Activated T-helper 1 cell treated with Interleukin-2 at 50 U/mL for 16 hours (primary cell): ENCODE measurements around the gene SPATA46.

Source experiments
- DNase-seq: peaks from one replicate; pipeline ENCODE4 v3.0.0-alpha.2; 2020; ENCODE audit warnings: low read depth

SPATA46 gene

DNA sequence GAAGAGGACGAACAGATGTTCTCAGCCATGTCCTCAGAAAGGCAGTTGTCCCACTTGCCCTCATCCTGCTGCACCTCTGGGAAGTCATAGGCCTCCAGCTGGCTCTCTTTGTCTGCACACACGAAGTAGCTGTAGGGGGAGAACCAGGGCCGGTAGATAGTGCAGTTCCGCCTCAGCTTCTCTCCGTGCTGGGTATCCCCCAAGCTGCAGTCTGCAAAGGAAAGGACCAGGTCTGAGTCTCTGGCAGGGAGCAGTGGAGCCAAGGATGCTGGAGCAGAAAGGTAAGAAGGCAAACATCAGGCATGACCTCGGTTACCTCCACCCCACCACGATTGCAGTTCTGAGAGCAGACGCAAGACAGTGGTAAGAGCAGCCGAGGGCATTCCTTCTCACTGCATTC lies 2.2 kb downstream of the SPATA46 start:
- DNase-seq, result no peak

GRCh38 chr1:162373541-162374260 lies 3.0 kb downstream of the SPATA46 start:
- DNase-seq, result no peak

GRCh38 chr1:162373072-162373427 lies 3.6 kb downstream of the SPATA46 start:
- DNase-seq, result no peak

GRCh38 chr1:162372159-162373071 lies 4.2 kb downstream of the SPATA46 start:
- DNase-seq, result no peak

- DNase-seq, result no peak
These were observed 5.0 kb downstream of the SPATA46 start for GRCh38 chr1:162371611-162372010.

DNA sequence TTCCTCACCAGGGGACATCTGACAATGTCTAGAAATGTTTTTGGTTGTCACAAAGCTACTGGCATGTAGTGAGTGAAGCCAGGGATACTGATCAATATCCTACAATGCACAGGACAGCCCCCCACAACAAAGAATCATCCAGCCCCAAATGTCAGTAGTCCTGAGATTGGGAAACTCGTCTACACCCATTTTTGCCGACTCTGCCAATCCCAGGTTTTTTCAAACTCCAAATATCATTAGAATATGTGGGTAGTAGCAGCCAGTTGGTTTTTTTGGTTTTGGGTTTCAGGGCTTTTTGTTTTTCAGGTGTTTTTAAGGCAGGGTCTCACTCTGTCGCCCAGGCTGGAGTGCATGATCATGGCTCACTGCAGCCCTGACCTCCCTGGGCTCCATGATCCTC lies 5.9 kb downstream of the SPATA46 start:
- no peak for DNase-seq

DNA sequence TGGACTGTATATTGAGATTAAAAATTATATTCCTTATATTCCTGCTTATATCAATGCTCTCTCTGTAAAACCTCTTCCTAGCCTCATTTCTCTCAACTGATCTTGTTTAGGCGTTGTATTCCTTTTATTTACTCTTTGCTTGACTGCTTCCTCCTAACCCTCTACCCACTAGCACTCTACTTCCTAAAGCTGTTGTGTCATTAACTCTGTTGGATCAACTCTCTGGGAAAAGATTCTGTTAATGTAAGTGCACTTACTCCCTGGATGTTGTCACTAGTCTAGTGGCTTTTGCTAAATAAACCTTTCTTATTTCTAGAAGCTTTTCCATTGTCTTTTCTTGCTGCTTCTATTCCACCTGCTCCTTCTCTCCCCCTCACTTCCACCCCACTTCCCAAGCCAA lies 6.5 kb downstream of the SPATA46 start:
- DNase-seq, result no peak

DNA sequence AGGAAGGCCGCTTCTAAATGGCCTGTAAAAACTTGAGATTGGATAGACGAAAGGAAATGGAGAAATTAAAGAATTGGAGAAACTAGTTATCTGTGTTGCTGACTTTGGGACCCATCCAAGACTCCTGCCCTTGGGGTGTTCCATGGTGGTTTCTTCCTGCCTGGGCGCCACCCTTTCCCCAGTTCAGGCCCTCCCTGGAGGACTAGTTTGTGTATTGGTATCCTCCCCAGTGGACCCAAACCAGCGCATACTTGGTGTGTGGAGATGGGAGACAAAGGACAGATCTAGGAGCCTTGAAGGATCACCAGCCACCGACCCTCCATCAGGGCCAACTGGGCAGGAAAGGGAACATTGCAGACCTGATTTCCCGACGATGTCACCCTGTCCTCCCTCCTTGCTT lies 7.1 kb downstream of the SPATA46 start:
- no peak for DNase-seq

- DNase-seq, result no peak
These were observed 8.2 kb downstream of the SPATA46 start for GRCh38 chr1:162368451-162368850.

DNA sequence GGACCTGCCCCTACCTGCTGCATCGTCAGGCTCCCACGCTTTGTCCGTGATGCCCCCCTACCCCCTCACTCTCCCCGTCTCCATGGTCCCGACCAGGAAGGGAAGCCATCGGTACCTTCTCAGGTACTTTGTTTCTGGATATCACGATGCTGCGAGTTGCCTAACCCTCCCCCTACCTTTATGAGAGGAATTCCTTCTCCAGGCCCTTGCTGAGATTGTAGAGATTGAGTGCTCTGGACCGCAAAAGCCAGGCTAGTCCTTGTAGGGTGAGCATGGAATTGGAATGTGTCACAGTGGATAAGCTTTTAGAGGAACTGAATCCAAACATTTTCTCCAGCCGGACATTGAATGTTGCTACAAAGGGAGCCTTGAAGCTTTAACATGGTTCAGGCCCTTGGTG lies 8.9 kb downstream of the SPATA46 start:
- no peak for DNase-seq

GRCh38 chr1:162367073-162367472 lies 9.6 kb downstream of the SPATA46 start:
- no peak for DNase-seq

DNA sequence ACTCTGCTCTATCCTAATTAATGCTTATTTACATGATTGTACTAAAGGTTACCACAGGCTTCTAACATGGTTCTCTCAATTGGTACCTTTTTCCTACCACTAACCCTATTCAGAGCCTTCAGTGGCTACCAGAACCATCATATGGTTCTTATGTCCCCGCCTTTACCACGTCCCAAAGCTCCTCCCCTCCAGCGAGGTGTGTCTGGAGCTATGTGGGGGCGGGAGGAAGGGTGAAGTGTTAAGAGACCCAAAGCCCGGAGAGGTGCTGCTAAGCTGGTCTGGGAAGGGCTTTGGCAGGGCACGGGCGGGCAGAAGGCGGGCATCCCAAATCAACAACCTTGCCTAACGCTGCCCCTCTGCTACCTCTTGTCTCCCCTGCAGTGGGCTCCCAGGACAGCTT lies 10.0 kb downstream of the SPATA46 start:
- DNase-seq, result no peak

DNA sequence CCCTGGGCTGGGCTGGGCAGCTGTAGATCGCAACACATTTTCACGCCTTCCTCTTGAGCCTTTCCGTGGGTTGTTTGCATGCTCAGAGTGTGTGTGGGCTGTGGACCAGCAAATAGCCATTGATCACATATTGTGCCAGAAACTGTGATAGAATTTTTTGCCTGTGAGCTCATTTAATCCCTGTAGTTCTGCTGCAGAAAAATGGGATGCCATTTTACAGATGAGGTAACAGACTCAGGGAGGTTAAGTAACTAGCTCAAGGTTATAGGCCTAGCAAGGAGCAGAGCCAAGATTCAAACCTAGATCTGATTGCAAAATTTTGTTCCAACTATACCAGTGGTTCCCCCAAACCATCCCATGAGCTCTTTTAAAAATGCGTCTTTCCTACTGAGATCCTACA lies 10.5 kb downstream of the SPATA46 start:
- DNase-seq, result no peak

DNA sequence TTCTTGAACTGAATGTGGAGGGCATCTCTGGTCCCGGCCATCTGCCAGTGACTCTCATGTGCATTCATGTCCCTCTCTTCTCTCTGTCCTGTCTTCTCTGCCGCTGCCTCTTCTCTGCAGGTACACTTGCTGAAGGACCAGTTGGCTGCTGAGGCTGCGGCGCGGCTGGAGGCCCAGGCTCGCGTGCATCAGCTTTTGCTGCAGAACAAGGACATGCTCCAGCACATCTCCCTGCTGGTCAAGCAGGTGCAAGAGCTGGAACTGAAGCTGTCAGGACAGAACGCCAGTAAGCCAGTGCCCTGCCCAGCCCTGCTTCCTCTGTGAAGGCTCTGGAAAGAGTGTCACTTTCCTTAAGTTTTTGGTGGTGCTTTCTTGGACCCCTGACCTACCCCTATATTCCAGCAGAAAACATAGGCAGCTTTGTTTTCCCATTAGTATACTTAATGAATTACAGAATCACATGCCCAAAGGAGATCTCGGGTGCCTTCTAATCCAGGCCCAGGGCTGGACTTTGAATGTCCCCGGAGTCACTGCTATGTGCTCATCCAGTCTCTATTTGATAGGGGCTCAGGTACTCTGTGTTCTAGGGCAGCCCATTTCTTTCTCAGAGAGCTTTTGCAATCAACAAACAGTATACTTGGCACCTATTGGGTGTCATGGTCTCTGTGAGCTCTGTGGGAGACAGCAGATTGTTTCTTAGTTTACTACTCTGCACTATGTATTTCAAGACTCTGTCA lies 11.2 kb downstream of the SPATA46 start:
- DNase-seq, result no peak

- DNase-seq, result no peak
These were observed 12.2 kb downstream of the SPATA46 start for GRCh38 chr1:162364498-162364897.

DNA sequence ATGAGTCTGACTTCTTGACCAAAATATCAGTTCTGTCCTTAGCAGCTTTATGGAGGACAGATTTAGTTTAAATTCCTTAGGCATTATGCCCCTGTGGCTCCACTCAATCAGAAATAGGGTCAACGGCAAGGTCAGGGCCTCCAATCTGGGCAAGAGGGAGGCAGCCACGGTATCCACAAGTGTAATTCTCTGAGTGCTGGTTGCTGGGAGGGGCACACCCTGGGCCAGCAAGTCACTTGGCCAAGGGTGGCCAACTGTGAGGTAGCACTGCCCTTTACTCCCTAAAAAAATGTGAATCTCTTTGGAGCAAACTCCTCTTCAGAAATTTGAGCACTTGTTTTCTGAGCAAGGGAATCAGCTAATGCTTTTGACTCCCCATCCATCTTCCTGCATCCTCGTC lies 12.8 kb downstream of the SPATA46 start:
- no peak for DNase-seq

- no peak for DNase-seq
These were observed 15.3 kb downstream of the SPATA46 start for GRCh38 chr1:162361349-162361748.

DNA sequence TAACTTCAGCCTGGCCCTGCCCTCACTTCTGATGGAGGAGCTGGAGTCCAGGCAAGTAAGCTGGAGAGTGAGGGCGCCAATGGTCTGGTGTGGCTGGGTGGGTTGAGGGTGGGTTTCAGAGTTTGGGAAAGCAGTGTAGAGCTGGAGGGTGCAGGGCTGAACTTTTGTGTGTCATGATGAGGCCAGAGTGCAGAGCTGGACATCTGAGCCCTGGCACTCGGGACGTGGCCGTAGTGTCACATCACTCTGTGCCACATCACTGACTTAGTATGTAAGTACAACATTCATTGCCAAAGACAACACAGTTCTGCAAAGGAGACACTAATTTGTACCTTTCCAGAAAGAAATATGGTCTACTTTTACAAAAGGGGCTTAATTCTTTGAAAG lies 15.8 kb downstream of the SPATA46 start:
- DNase-seq, result no peak

DNA sequence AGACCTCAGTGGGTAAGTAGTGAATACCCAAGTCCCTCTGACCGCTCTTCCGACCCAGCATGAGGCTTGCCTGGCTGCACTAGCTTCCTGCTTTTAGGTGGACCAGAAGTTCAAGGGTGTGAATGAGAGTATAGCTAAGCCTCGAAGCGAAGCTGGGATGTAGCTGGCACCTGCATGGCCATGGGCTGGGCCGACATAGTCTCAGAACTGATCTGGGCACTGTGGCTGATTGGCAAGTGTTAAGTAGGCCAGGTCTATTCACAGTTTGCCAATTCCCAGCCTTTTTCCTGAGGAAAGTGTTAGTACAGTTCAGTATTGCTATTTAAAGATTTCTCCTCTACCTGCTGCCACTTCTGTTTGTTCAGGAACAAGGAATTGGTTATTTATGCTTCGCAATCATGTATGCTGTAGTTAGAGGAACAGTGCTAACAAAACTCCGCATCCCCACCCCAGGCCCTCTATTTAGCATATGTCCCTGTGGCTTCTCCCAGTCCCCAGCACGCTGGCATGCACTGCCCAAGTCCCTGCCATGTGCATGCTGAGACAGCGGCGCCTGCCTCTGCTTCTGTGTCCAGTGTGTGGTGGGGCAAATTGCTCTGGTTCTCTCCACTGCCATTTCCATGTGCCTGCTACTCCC lies 16.3 kb downstream of the SPATA46 start:
- DNase-seq, result no peak

DNA sequence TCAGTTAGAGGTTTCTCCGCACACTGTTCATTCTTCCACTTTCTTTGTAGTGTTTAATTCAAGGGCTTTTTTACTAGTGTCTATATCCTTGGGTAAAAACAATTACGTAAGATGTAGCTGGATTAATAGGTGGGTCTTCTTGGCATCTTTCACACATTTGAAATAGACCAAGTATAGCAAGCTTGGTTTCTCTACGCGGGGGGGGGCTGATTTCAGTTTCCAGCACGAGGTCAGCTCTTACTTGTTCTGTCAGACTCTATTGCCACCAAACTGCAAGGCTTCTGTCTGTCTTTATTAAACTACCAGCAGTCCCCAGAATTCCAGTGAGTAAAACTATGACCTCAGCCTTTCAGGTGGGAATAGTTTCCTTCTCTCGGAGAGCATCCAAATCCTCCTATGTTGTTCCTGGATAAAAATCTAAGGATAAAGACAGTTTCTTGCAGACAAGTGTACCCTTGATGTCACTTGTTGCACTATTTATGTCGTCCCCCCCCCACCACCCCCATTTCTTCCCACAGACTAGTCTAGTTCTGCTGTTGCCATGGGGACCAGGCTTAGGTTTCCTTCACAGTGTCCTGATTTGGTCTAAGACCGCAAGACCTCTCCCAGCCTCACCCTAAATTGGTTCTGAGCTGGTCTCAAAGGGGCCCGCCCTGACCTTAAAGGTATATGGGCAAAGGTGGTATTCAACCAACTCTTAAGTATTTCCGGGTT lies 17.0 kb downstream of the SPATA46 start:
- DNase-seq, result no peak

DNA sequence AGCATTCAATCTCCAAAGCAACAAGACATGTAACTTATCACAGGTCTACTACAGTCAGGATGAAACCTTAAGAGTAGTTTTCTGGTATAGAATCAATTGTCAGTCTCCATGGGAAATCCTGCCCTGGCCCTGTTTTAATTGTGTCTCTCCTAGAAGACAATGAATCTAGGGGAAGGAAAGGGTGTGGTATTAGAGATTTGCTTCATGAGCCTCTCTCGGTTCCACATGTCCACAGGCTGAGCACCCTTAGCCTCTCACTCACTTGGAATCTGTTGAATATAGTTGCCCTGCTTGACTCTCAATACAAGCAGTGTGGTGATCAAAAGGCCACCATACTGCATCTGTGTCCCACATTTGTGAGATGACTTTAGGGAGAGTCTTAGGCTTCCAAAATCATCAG lies 17.7 kb downstream of the SPATA46 start:
- no peak for DNase-seq
